Activated CD8-positive, alpha-beta memory T cell treated with anti-CD3 and anti-CD28 coated beads for 1 hour (primary cell): ENCODE results near the gene AP1M2.

ENCODE experiments used
- DNase-seq, 2 donors: peaks; one replicate each; pipeline ENCODE4 v3.0.0-alpha.2; 2020; ENCODE audit warnings: low read depth in 1 of 2; ENCODE audit errors: extremely low read depth in 1 of 2

AP1M2 gene

GRCh38 chr19:10587022-10587838 lies at the start of gene AP1M2:
Gene AP1M2 (minus strand): TSS chr19:10587312. CDS start chr19:10587231, 81 bp downstream.
- no peak for DNase-seq

GRCh38 chr19:10636304-10636972 lies 49.3 kb upstream of the AP1M2 start:
- no peak for DNase-seq

GRCh38 chr19:10634963-10635362 lies 47.9 kb upstream of the AP1M2 start:
- DNase-seq = no peak

- no peak for DNase-seq
These were observed 47.3 kb upstream of the AP1M2 start for GRCh38 chr19:10634430-10634829.

- DNase-seq = no peak
These were observed 44.8 kb upstream of the AP1M2 start for GRCh38 chr19:10631874-10632273.

- DNase-seq = no peak
These were observed 38.6 kb upstream of the AP1M2 start for GRCh38 chr19:10625762-10626138.

GRCh38 chr19:10625003-10625761 lies 38.1 kb upstream of the AP1M2 start, which contains the start of gene SLC44A2:
Gene SLC44A2 (plus strand): TSS chr19:10625553. CDS start chr19:10625634, 81 bp downstream.
- no peak for DNase-seq

- DNase-seq = no peak
These were observed 37.5 kb upstream of the AP1M2 start for GRCh38 chr19:10624585-10624984.

- DNase-seq = no peak
These were observed 34.9 kb upstream of the AP1M2 start for GRCh38 chr19:10621966-10622365.

GRCh38 chr19:10620786-10621185 lies 33.7 kb upstream of the AP1M2 start:
- no peak for DNase-seq

GRCh38 chr19:10618846-10619245 lies 31.7 kb upstream of the AP1M2 start:
- no peak for DNase-seq

- no peak for DNase-seq
These were observed 30.5 kb upstream of the AP1M2 start for GRCh38 chr19:10617409-10618121.

GRCh38 chr19:10615429-10616023 lies 28.4 kb upstream of the AP1M2 start:
- no peak for DNase-seq

GRCh38 chr19:10612499-10613119 lies 25.5 kb upstream of the AP1M2 start:
- no peak for DNase-seq

GRCh38 chr19:10611907-10612306 lies 24.8 kb upstream of the AP1M2 start:
- no peak for DNase-seq

GRCh38 chr19:10604460-10604980 lies 17.4 kb upstream of the AP1M2 start:
- peak in 1 of 2 donors; percentile 3 for DNase-seq

- no peak for DNase-seq
These were observed 16.9 kb upstream of the AP1M2 start for GRCh38 chr19:10603873-10604459.

- peak; percentile 72 for DNase-seq
These were observed 16.2 kb upstream of the AP1M2 start for GRCh38 chr19:10603084-10603872.
